HG03521 (cell line): ENCODE results near the gene RECK.
"Not testable (repeated sequence)": the region's sequence is repeated elsewhere in the genome, so short reads cannot be mapped to it uniquely, and the experiment has no call there.

Source experiments
- ATAC-seq: cut with Tn5 transposase; IDR thresholded peaks from one replicate; pipeline ENCODE4 v1.9.1; 2021; ENCODE audit warnings: mild to moderate bottlenecking, moderate library complexity; ENCODE audit not compliant: unreplicated experiment

Gene RECK

GRCh38 chr9:36150574-36151315 lies 114.0 kb downstream of the RECK start:
- no peak for ATAC-seq

GRCh38 chr9:36151316-36152210 lies 114.8 kb downstream of the RECK start:
- peak; percentile 76 for ATAC-seq

GRCh38 chr9:36152741-36153438 lies 116.2 kb downstream of the RECK start:
- no peak for ATAC-seq

GRCh38 chr9:36153746-36154145 lies 117.0 kb downstream of the RECK start:
- ATAC-seq: no peak

- ATAC-seq: no peak
Observed at GRCh38 chr9:36154331-36154952, 117.7 kb downstream of the RECK start.

GRCh38 chr9:36156116-36156515 lies 119.4 kb downstream of the RECK start:
- no peak for ATAC-seq

GRCh38 chr9:36158122-36158521 lies 121.4 kb downstream of the RECK start:
- ATAC-seq: no peak

- no peak for ATAC-seq
Observed at GRCh38 chr9:36158917-36159316, 122.2 kb downstream of the RECK start.

GRCh38 chr9:36159509-36159908 lies 122.8 kb downstream of the RECK start:
- not testable (repeated sequence) for ATAC-seq

- not testable (repeated sequence) for ATAC-seq
Observed at GRCh38 chr9:36160126-36160525, 123.4 kb downstream of the RECK start.

GRCh38 chr9:36161187-36161586 lies 124.5 kb downstream of the RECK start:
- no peak for ATAC-seq

- no peak for ATAC-seq
Observed at GRCh38 chr9:36162211-36162738, 125.6 kb downstream of the RECK start.

- ATAC-seq: no peak
Observed at GRCh38 chr9:36163049-36163785, 126.5 kb downstream of the RECK start.

GRCh38 chr9:36163786-36164170 lies 127.1 kb downstream of the RECK start:
- no peak for ATAC-seq

- no peak for ATAC-seq
Observed at GRCh38 chr9:36164372-36164771, 127.7 kb downstream of the RECK start.

- no peak for ATAC-seq
Observed at GRCh38 chr9:36164989-36165388, 128.3 kb downstream of the RECK start.

- ATAC-seq: no peak
Observed at GRCh38 chr9:36165826-36166167, 129.1 kb downstream of the RECK start.

GRCh38 chr9:36166168-36166927 lies 129.6 kb downstream of the RECK start:
- peak; percentile 76 for ATAC-seq

GRCh38 chr9:36169166-36169565 lies 132.5 kb downstream of the RECK start, which contains the start of gene CCIN:
CCIN (plus strand) TSS chr9:36169388; CDS start chr9:36169503, 115 bp downstream.
- ATAC-seq: no peak
